T-helper 1 cell treated with Interleukin-12 subunit alpha and Interleukin-12 subunit beta and Interleukin-4 antibody, amounts not matched to agents 30 μg/mL and 1 μg/mL, for 36 hours (primary cell): ENCODE results near the gene CEP85L.

Experiments
- H3K27ac Mint-ChIP-seq: one replicate; pipeline ENCODE4 v1.8.0; 2021; ENCODE audit warnings: mild to moderate bottlenecking, mixed read lengths
- H3K27me3 Mint-ChIP-seq: one replicate; pipeline ENCODE4 v1.8.0; 2021; ENCODE audit warnings: low read depth, mixed read lengths
- H3K36me3 Mint-ChIP-seq: one replicate; pipeline ENCODE4 v1.8.0; 2021; ENCODE audit warnings: low read depth, mixed read lengths
- H3K4me1 Mint-ChIP-seq: one replicate; pipeline ENCODE4 v1.8.0; 2021; ENCODE audit warnings: low read depth, mixed read lengths
- H3K4me3 Mint-ChIP-seq: one replicate; pipeline ENCODE4 v1.8.0; 2021; ENCODE audit warnings: mild to moderate bottlenecking, moderate library complexity, mixed read lengths
- H3K9me3 Mint-ChIP-seq: one replicate; pipeline ENCODE4 v1.8.0; 2021; ENCODE audit warnings: mixed read lengths

CEP85L gene

GRCh38 chr6:118586746-118587485 is 64.5 kb downstream of the CEP85L start:
- Mint-ChIP-seq H3K9me3 (no peaks in the 10 kb centered on the region), H3K4me3 (no peak overlapping the region), H3K4me1 (peaks cover 10% of the 10 kb centered on the region), H3K27ac (no peak overlapping the region), H3K36me3 (peaks cover 25% of the 10 kb centered on the region), H3K27me3 (no peaks in the 10 kb centered on the region)

DNA sequence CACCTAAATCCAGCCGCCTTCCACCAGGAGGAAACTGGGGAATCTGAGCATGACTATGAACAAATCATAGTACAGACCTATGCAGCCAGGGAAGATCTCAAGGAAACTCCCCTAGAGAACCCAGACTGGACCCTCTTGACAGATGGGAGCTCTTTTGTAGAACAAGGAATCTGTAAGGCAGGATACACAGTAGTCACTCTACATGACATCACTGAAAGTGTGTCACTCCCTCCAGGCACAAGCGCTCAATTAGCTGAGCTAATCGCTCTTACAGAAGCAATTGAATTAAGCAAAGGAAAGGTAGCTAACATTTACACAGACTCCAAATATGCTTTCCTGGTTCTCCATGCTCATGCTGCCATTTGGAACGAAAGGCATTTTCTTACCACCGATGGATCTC is 66.5 kb downstream of the CEP85L start:
- H3K4me1 Mint-ChIP-seq, result peaks cover 7% of the 10 kb centered on the region
- no peak overlapping the region for H3K27ac Mint-ChIP-seq
- no peaks in the 10 kb centered on the region for H3K27me3 Mint-ChIP-seq
- H3K36me3 Mint-ChIP-seq, result peaks cover 35% of the 10 kb centered on the region
- H3K4me3 Mint-ChIP-seq, result no peak overlapping the region
- peaks cover 9% of the 10 kb centered on the region for H3K9me3 Mint-ChIP-seq

- Mint-ChIP-seq H3K27ac (no peak overlapping the region), H3K9me3 (peaks cover 37% of the 10 kb centered on the region), H3K36me3 (peaks cover 55% of the 10 kb centered on the region)
Measured at GRCh38 chr6:118581489-118581959, 69.9 kb downstream of the CEP85L start.

GRCh38 chr6:118580585-118581419 is 70.6 kb downstream of the CEP85L start:
- Mint-ChIP-seq H3K27ac (no peak overlapping the region), H3K9me3 (peaks cover 45% of the 10 kb centered on the region), H3K4me3 (no peak overlapping the region), H3K27me3 (no peaks in the 10 kb centered on the region), H3K4me1 (peaks cover 9% of the 10 kb centered on the region), H3K36me3 (peaks cover 60% of the 10 kb centered on the region)

More at GRCh38 chr6:118581489-118581959, 69.9 kb downstream of the CEP85L start:
- no peaks in the 10 kb centered on the region for H3K27me3 Mint-ChIP-seq
- H3K4me1 Mint-ChIP-seq, result peaks cover 9% of the 10 kb centered on the region
- no peak overlapping the region for H3K4me3 Mint-ChIP-seq

- H3K9me3 Mint-ChIP-seq, result peaks cover 55% of the 10 kb centered on the region
- peaks cover 71% of the 10 kb centered on the region for H3K36me3 Mint-ChIP-seq
- H3K4me3 Mint-ChIP-seq, result no peak overlapping the region
- H3K27me3 Mint-ChIP-seq, result no peaks in the 10 kb centered on the region
- H3K27ac Mint-ChIP-seq, result no peak overlapping the region
- peaks cover 9% of the 10 kb centered on the region for H3K4me1 Mint-ChIP-seq
Measured at GRCh38 chr6:118579786-118580185, 71.6 kb downstream of the CEP85L start.

DNA sequence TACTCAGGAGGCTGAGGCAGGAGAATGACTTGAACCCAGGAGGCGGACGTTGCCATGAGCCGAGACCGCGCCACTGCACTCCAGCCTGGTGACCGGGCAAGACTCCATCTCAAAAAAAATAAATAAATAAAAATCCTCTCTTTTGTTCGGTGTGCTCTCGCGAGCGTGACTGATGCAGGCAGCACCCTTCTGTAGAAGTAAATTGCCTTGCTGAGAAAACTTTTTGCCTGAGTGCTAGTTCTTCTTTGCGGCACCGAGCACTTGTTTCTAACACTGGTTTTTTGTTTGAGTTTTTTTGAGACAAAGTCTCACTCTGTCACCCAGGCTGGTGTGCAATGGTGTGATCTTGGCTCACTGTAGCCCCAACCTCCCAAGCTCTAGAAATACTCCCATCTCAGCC is 72.8 kb downstream of the CEP85L start:
- peaks cover 81% of the 10 kb centered on the region for H3K36me3 Mint-ChIP-seq
- H3K27ac Mint-ChIP-seq, result no peak overlapping the region
- no peak overlapping the region for H3K4me3 Mint-ChIP-seq
- H3K27me3 Mint-ChIP-seq, result no peaks in the 10 kb centered on the region
- H3K4me1 Mint-ChIP-seq, result peaks cover 9% of the 10 kb centered on the region
- H3K9me3 Mint-ChIP-seq, result peaks cover 65% of the 10 kb centered on the region

DNA sequence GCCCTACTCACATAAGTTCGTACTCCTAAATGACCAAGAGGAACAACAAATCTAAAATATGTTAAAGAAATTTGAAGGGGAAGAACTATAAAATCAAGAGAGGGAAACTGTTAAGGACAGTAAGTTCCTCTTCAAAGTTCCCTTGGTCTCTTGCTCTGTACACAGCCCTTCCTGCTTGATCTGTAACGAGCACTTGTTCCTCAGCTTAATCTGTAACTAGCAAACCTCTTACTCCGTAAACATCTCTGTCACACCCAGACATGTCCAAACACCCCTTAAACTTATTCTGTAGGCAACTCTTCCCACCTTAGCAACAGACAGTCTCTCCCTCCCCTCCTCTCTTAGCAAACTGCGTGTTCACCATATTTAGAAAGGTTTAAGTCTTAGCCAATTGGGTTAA is 73.4 kb downstream of the CEP85L start:
- H3K4me3 Mint-ChIP-seq, result no peak overlapping the region
- no peak overlapping the region for H3K27ac Mint-ChIP-seq
- peaks cover 69% of the 10 kb centered on the region for H3K9me3 Mint-ChIP-seq
- H3K27me3 Mint-ChIP-seq, result no peaks in the 10 kb centered on the region
- H3K36me3 Mint-ChIP-seq, result peaks cover 85% of the 10 kb centered on the region
- peaks cover 9% of the 10 kb centered on the region for H3K4me1 Mint-ChIP-seq

GRCh38 chr6:118574051-118574865 is 77.1 kb downstream of the CEP85L start:
- Mint-ChIP-seq H3K9me3 (peaks cover 55% of the 10 kb centered on the region), H3K4me1 (peaks cover 5% of the 10 kb centered on the region), H3K4me3 (no peak overlapping the region), H3K36me3 (peaks cover 57% of the 10 kb centered on the region), H3K27me3 (no peaks in the 10 kb centered on the region), H3K27ac (peak overlapping the region; percentile 47)

- Mint-ChIP-seq H3K36me3 (peaks cover 29% of the 10 kb centered on the region), H3K27me3 (no peaks in the 10 kb centered on the region), H3K4me3 (no peak overlapping the region), H3K9me3 (peaks cover 28% of the 10 kb centered on the region), H3K4me1 (peaks cover 7% of the 10 kb centered on the region), H3K27ac (no peak overlapping the region)
Measured at GRCh38 chr6:118571121-118571520, 80.3 kb downstream of the CEP85L start.

DNA sequence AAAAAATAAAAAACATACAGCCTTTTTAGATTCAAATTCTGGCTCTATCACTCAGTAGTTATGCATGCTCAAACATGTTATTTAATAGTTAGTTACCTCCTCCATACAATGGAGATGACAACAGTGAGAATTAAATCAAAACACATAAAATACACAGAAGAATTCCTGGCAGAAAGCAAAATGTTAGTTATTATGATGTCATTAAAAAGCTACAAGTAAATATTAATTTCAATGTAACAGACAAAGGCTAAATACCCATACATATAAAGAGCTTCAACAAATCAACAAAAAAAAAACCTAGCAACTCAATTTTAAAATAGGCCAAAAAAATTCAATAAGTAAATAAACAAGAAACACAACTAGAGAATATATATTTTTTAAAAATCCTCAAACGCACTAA is 81.9 kb downstream of the CEP85L start:
- no peak overlapping the region for H3K4me3 Mint-ChIP-seq
- peaks cover 11% of the 10 kb centered on the region for H3K9me3 Mint-ChIP-seq
- no peaks in the 10 kb centered on the region for H3K27me3 Mint-ChIP-seq
- peaks cover 20% of the 10 kb centered on the region for H3K36me3 Mint-ChIP-seq
- H3K4me1 Mint-ChIP-seq, result peaks cover 16% of the 10 kb centered on the region
- no peak overlapping the region for H3K27ac Mint-ChIP-seq

DNA sequence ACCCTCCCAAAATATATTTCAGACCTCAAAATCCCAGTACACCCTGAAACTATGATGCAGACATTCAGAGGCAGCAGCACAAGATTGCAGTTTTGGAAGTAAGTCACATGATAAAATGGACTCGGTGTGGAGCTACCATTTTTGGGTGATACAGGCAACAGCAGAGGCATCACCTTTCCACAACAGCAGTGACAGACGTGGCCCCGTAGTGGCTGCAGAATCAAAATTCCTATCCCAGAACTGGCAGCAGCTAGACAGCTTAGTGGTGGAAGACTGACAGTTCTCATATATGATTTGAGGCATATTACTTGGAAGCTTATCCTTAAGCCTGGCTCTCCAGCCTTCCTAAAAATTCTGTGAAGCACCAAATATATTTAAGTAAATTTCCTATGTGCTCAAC is 83.4 kb downstream of the CEP85L start:
- Mint-ChIP-seq H3K27ac (no peak overlapping the region), H3K27me3 (no peaks in the 10 kb centered on the region)

GRCh38 chr6:118565311-118565960 is 86.0 kb downstream of the CEP85L start:
- peaks cover 11% of the 10 kb centered on the region for H3K36me3 Mint-ChIP-seq
- H3K27ac Mint-ChIP-seq, result peak overlapping the region; percentile 53
- H3K4me3 Mint-ChIP-seq, result no peak overlapping the region
- no peaks in the 10 kb centered on the region for H3K9me3 Mint-ChIP-seq
- no peaks in the 10 kb centered on the region for H3K27me3 Mint-ChIP-seq
- peaks cover 19% of the 10 kb centered on the region for H3K4me1 Mint-ChIP-seq

More for the DNA sequence above, 83.4 kb downstream of the CEP85L start:
- H3K4me3 Mint-ChIP-seq, result no peak overlapping the region
- peaks cover 10% of the 10 kb centered on the region for H3K36me3 Mint-ChIP-seq
- H3K4me1 Mint-ChIP-seq, result peaks cover 18% of the 10 kb centered on the region
- H3K9me3 Mint-ChIP-seq, result no peaks in the 10 kb centered on the region

GRCh38 chr6:118562959-118563358 is 88.4 kb downstream of the CEP85L start:
- Mint-ChIP-seq H3K27ac (no peak overlapping the region), H3K4me3 (no peak overlapping the region), H3K9me3 (no peaks in the 10 kb centered on the region), H3K36me3 (peaks cover 17% of the 10 kb centered on the region), H3K4me1 (peaks cover 28% of the 10 kb centered on the region), H3K27me3 (no peaks in the 10 kb centered on the region)

- Mint-ChIP-seq H3K36me3 (peaks cover 17% of the 10 kb centered on the region), H3K4me3 (no peak overlapping the region), H3K27me3 (no peaks in the 10 kb centered on the region), H3K9me3 (no peaks in the 10 kb centered on the region), H3K27ac (no peak overlapping the region), H3K4me1 (peaks cover 29% of the 10 kb centered on the region)
Measured at GRCh38 chr6:118562248-118562647, 89.1 kb downstream of the CEP85L start.
